ENCODE data around the gene CSTF2T. TPM values are rescaled to one million over a fixed set of nuclear protein-coding genes. Genes with fewer than 3 reads are reported as not detected.
"Not testable (repeated sequence)": the region's sequence is repeated elsewhere in the genome, so short reads cannot be mapped to it uniquely, and the experiment has no call there.

Gene CSTF2T
- total and polyA plus RNA-seq, 9 donors, result 14.3 to 38.2 (median 30.1) TPM

DNA sequence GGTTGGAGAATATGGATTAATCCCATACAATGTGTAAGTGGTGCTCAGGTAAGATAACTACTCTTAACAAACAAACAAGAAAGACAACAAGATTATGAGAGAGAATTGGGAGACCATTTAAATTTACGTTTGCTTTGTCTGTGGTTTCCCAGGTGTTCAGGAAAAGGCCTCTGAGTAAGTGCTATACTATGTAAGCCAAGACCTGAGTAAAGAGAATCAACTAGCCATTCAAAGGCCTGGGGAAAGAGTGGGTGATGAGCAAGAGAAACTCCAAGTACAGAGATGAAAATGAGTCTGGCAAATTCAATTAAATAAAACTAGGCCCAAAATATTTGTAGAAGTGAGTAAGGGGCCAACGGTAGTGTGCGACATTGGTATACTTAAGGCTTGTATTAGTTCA is 9.9 kb downstream of the CSTF2T start:
- TF ChIP-seq, protein P1, sequence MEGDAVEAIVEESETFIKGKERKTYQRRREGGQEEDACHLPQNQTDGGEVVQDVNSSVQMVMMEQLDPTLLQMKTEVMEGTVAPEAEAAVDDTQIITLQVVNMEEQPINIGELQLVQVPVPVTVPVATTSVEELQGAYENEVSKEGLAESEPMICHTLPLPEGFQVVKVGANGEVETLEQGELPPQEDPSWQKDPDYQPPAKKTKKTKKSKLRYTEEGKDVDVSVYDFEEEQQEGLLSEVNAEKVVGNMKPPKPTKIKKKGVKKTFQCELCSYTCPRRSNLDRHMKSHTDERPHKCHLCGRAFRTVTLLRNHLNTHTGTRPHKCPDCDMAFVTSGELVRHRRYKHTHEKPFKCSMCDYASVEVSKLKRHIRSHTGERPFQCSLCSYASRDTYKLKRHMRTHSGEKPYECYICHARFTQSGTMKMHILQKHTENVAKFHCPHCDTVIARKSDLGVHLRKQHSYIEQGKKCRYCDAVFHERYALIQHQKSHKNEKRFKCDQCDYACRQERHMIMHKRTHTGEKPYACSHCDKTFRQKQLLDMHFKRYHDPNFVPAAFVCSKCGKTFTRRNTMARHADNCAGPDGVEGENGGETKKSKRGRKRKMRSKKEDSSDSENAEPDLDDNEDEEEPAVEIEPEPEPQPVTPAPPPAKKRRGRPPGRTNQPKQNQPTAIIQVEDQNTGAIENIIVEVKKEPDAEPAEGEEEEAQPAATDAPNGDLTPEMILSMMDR (IDR thresholded peaks at IDR 0.05), result no peak
- TF ChIP-seq EP300 (IDR thresholded peaks at IDR 0.05), result no peak
- TF ChIP-seq POLR2A (IDR thresholded peaks at IDR 0.05), result no peak
- no peak overlapping the region for H3K4me3 ChIP-seq
- H3K36me3 ChIP-seq, result no peaks in the 10 kb centered on the region
- no peaks in the 10 kb centered on the region for H3K27me3 ChIP-seq
- H3K4me1 ChIP-seq (ENCODE audit: insufficient read depth), result no peaks in the 10 kb centered on the region
- H3K9me3 ChIP-seq, result no peaks in the 10 kb centered on the region
- intact Hi-C loops (cut with DNase I), result no loop called here
- WGBS, 3 donors, result 87 to 94% (median 93%) methylated on average over 3 of the region's 3 CpGs
- H3K27ac ChIP-seq, result no peak overlapping the region
- DNase-seq, result no peak

DNA sequence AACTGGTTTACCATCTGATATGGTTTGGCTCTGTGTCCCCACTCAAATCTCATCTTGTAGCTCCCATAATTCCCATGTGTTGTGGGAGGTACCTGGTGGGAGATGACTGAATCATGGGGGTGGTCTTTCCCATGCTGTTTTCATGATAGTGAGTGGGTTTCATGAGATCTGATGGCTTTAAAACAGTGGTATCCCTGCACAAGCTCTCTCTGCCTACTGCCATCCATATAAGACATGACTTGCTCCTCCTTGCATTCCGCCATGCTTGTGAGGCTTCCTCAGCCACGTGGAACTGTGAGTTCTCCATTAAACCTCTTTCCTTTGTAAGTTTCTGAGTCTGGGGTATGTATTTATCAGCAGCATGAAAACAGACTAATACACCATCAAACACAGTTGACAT is 10.6 kb downstream of the CSTF2T start:
- H3K36me3 ChIP-seq; H3K27me3 ChIP-seq; H3K27ac ChIP-seq; DNase-seq; intact Hi-C loops (cut with DNase I); H3K4me1 ChIP-seq (ENCODE audit: insufficient read depth); H3K9me3 ChIP-seq; H3K4me3 ChIP-seq: not testable (repeated sequence)
- WGBS, 3 donors, result 92 to 95% (median 92%) methylated on average over 2 of the region's 2 CpGs

DNA sequence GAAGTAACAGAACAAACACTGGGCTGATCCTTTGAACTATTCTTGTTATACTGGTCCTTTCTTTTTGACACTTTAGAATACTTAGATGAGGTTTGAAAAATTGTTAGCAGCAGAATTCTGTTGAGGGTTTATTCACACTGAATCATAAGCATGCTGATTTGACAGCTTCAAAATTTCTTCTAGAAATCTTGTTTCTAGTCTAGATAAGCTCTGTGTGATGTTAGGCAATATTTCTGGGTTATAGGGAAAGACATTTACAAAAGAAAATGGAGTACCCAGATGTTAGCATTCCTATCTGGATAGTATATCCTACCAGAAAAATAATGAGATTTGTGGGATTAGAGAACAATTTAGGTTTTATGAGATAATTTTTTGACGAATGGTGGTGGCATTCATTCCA is 12.1 kb downstream of the CSTF2T start:
- Histone ChIP-seq H3K27ac (no peak overlapping the region), H3K27me3 (no peaks in the 10 kb centered on the region), H3K4me1 (ENCODE audit: insufficient read depth) (no peaks in the 10 kb centered on the region), H3K9me3 (no peaks in the 10 kb centered on the region), H3K4me3 (no peak overlapping the region), H3K36me3 (no peaks in the 10 kb centered on the region)
- no peak for DNase-seq
- WGBS, 3 donors, result 81 to 89% (median 85%) methylated on average over 1 of the region's 1 CpG
- TF ChIP-seq, protein P1 (IDR thresholded peaks at IDR 0.05), result no peak
- TF ChIP-seq POLR2A (IDR thresholded peaks at IDR 0.05), result no peak
- TF ChIP-seq EP300 (IDR thresholded peaks at IDR 0.05), result no peak
- intact Hi-C loops (cut with DNase I), result no loop called here

DNA sequence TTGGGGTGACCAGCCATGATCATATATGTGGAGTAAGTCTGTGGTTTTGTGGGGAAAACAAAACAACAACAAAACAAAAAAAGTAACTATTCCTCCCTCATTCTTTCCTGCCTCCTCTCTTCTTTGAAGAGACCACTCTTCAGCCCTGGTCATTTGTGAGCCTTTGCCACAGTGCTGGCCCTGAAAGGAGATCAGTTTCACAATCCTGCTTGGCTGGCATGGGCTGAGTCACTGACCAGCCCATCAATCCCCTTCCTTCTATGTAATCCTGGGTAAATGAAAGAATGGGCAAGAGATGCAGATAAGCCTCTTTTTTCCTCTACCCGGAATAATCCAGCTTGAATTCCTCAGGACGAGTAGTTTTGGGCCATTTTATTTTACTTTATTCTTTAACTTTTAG is 13.6 kb downstream of the CSTF2T start:
- no peak overlapping the region for H3K4me3 ChIP-seq
- H3K27ac ChIP-seq, result no peak overlapping the region
- 88 to 94% (median 91%) methylated on average over 2 of the region's 2 CpGs for WGBS, 3 donors
- intact Hi-C loops (cut with DNase I), result no loop called here
- H3K4me1 ChIP-seq (ENCODE audit: insufficient read depth), result no peaks in the 10 kb centered on the region
- TF ChIP-seq EP300 (IDR thresholded peaks at IDR 0.05) (no peak), POLR2A (IDR thresholded peaks at IDR 0.05) (no peak)
- TF ChIP-seq, protein P1 (IDR thresholded peaks at IDR 0.05), result no peak
- no peaks in the 10 kb centered on the region for H3K27me3 ChIP-seq
- no peak for DNase-seq
- no peaks in the 10 kb centered on the region for H3K36me3 ChIP-seq
- no peaks in the 10 kb centered on the region for H3K9me3 ChIP-seq

DNA sequence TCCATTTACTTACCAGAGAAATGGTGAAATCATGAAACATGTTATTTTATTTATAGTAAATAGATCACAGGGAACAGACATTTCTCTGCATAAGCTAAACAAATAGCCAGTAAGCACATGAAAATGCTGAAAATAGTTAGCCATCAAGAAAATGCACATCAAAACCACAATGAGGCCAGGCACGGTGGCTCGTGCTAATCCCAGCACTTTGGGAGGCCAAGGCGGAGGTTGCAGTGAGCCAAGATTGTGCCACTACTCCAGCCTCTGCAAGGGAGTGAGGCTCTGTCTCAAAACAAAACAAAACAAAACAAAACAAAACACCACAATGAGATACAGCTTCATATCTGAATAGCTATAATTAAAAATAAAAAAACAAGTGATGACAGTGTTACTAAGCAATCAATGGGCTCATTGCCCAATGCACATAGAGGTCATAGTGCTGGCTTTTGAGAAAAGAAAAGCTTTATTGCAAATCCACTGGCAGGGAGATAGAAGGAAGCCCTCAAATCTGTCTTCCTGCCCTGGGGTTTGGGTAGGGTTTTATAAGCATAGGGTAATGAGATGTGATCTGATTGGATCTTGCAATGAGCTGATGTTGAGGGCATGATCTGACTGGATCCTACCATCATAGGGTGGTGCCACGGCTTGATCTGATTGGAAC is 16.2 kb downstream of the CSTF2T start:
- Histone ChIP-seq H3K4me1 (ENCODE audit: insufficient read depth) (no peaks in the 10 kb centered on the region), H3K27me3 (no peaks in the 10 kb centered on the region), H3K27ac (no peak overlapping the region), H3K4me3 (no peak overlapping the region), H3K9me3 (no peaks in the 10 kb centered on the region), H3K36me3 (no peaks in the 10 kb centered on the region)
- intact Hi-C loops (cut with DNase I), result no loop called here
- DNase-seq, result peak in 1 of 5 donors; percentile 38
- TF ChIP-seq POLR2A (IDR thresholded peaks at IDR 0.05), result no peak
- TF ChIP-seq EP300 (IDR thresholded peaks at IDR 0.05), result no peak
- TF ChIP-seq, protein P1 (IDR thresholded peaks at IDR 0.05), result no peak
- WGBS, 3 donors, result 41 to 47% (median 44%) methylated on average over 4 of the region's 4 CpGs
